ENCODE measurements around the gene ZNF653.

DNA sequence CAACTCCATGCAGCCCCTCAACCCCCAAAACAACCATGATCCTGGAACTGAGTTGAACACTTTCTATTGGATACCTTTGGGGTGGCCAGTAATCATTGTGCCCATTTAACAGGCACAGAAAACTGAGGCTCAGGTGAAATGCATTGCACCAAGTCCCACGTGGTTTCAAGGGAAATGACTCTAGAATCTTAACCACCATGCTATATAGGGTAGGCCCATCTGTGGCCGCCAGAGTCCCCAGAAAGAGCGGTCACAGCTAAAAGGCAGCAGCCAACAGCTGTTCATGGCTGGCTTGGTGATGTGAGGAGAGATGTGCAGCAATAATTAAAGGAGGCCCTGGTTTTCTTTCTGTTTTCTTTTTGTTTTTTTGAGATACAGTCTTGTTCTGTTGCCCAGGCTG, 35.6 kb upstream of the ZNF653 start:
- TF ChIP-seq, protein P1, sequence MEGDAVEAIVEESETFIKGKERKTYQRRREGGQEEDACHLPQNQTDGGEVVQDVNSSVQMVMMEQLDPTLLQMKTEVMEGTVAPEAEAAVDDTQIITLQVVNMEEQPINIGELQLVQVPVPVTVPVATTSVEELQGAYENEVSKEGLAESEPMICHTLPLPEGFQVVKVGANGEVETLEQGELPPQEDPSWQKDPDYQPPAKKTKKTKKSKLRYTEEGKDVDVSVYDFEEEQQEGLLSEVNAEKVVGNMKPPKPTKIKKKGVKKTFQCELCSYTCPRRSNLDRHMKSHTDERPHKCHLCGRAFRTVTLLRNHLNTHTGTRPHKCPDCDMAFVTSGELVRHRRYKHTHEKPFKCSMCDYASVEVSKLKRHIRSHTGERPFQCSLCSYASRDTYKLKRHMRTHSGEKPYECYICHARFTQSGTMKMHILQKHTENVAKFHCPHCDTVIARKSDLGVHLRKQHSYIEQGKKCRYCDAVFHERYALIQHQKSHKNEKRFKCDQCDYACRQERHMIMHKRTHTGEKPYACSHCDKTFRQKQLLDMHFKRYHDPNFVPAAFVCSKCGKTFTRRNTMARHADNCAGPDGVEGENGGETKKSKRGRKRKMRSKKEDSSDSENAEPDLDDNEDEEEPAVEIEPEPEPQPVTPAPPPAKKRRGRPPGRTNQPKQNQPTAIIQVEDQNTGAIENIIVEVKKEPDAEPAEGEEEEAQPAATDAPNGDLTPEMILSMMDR (IDR thresholded peaks at IDR 0.05): no peak
- TF ChIP-seq POLR2A (IDR thresholded peaks at IDR 0.05): no peak

Data from right lobe of liver (tissue), 4 donors.